ELF-1 (cell line): ENCODE results near the gene CNEP1R1.

Source experiments
- DNase-seq: peaks from one replicate; pipeline ENCODE4 v3.0.0-alpha.2; 2016; ENCODE audit warnings: low read depth, low spot score

Gene CNEP1R1, protein sequence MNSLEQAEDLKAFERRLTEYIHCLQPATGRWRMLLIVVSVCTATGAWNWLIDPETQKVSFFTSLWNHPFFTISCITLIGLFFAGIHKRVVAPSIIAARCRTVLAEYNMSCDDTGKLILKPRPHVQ

GRCh38 chr16:50024684-50025536 lies at the start of gene CNEP1R1:
CNEP1R1 (plus strand) TSS chr16:50025225; CDS start chr16:50025316, 91 bp downstream.
- DNase-seq, result peak; percentile 99

- DNase-seq, result no peak
Measured at GRCh38 chr16:49977427-49977826, 47.6 kb upstream of the CNEP1R1 start.

- DNase-seq, result no peak
Measured at GRCh38 chr16:49978569-49979326, 46.3 kb upstream of the CNEP1R1 start.

DNA sequence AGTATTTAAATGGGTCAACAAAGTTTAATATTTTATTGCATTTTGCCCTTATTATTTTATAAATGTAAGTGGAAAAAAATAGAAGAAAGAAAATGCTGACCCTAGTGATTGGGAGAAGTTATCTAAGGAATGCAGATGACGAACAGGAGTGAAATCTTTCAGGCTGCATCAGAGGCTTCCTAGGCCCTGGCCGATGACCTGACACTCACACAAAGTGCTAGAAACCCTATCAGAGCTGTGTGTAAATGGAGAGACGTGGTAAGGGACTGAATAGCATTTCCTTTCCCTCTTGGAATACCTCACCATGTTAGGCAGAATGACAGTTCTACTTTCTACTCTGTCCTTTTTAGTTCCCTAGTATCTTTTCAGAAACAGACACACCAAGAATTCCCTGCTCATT lies 44.9 kb upstream of the CNEP1R1 start:
- peak; percentile 22 for DNase-seq

DNA sequence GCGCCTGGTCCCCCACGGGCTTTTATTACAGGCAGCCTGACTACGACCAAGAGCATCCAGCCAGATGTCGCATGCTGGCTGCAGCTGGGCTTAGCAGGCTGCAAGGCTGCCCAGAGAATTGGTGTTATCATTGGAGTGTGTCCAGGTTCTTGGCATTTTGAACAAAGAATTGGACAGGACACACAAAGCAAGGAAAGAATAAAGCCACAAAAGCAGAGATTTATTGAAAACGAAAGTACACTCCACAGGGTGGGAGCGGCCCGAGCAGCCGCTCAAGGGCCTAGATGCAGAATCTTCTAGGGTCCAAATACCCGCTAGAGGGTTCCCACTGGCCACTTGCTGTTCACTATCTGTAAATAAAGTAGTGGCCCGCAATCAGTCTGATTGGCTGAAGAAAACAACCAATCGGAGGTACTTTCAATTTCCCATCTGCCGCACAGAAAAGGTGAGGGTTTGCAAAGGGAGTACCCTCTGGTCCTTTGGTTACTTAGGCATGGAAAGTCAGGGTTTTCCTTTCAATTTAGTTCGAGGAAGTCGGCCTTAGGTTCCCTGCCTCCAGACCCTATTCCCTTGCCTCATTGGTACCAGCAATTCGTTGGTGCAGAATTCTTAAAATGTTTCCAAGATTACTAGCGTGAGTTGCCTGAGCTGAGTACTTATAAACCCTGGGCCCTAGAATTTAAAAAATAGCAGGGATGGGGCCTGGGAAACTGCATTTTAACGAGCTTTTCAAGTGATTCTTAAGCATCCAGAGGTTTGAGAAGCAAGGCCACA lies 38.5 kb upstream of the CNEP1R1 start:
- DNase-seq, result no peak

DNA sequence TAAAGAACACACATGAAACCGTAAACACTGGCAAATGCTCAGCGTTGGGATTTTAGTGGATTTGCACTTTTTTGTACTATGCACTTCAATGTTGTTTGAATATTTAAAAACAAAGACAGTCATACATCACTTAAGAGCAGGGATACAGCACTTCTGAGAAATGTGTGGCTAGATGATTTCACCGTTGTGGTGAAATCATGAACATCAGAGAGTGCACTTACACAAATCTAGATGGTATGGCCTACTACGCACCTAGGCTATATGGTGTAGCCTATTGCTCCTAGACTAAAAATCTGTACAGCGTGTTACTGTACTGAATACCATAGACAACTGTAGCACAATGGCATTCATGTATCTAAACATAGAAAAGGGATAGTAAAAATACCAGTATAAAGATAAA lies 37.6 kb upstream of the CNEP1R1 start:
- no peak for DNase-seq

- no peak for DNase-seq
Measured at GRCh38 chr16:49992825-49993224, 32.2 kb upstream of the CNEP1R1 start.

DNA sequence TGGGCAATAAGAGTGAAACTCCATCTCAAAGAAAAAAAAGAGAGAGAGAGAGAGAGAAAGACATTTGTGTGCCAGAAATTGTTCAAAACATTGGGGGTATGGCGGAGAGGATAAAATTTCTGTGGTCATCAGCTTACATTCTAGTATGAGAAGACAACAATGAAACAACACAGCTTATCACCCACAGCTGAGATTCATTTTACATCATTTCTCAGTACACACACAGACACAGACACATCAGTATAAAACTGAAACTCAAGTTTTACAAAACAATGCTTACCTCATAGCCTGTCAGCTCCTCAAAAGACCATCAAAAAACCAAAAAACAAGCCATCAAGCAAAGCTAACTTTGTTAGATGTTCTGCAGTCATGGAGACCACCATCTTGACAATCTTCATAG lies 31.4 kb upstream of the CNEP1R1 start:
- no peak for DNase-seq

DNA sequence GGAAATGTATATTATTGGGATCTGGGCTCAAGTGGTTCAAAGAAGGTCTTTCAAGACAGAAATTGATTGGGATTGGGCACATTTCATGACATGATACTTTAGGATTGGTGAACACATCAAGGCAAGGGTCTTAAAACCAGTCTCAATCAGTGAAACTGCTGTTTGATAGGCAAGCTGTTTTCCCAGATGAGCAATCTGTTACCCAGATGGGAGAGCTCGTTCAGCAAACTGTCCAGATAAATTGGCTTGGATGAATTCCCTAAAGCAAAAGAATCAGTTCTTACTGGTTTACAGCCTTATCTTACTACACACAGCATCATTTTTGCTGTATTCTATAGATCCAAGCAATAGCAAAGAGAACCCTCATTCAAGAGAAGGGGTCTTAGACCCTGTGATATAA lies 31.0 kb upstream of the CNEP1R1 start:
- no peak for DNase-seq

- no peak for DNase-seq
Measured at GRCh38 chr16:49995720-49996119, 29.3 kb upstream of the CNEP1R1 start.

- no peak for DNase-seq
Measured at GRCh38 chr16:49997721-49998251, 27.2 kb upstream of the CNEP1R1 start.

DNA sequence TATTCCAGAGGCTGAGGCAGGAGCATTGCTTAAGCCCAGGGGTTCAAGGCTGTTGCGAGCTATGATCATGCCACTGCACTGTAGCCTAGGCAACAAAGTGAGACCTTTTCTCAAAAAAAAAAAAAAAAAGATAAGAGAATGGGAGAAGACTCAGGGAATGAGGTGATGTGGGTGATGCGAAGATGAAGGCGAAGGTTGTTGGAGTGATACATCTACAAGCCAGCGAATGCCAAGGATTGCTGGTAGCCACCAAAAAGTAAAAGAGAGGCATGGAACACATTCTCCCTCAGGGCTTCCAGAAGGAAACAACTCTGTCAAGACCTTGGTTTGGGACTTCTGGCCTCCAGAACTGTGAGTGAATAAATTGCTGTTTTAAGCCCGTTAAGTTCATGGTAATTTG lies 26.0 kb upstream of the CNEP1R1 start:
- DNase-seq, result no peak

DNA sequence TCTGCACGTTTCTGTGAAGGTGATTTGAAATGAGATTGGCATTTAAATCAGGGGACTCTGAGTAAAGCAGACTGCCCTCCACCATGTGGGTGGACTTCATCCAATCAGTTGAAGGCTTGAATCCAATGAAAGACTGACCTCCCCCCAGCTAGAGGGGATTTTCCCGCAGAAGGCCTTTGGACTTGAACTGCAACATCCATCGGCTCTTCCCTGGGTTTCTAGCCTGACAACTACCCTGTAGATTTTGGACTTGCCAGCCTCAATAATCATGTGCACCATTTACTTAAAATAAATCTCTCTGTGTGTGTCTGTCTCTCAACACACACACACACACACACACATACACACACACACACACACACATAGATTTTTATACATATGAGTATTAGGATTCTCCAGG lies 23.9 kb upstream of the CNEP1R1 start:
- no peak for DNase-seq

GRCh38 chr16:50002190-50002589 lies 22.8 kb upstream of the CNEP1R1 start:
- no peak for DNase-seq

- no peak for DNase-seq
Measured at GRCh38 chr16:50004239-50004638, 20.8 kb upstream of the CNEP1R1 start.

- DNase-seq, result no peak
Measured at GRCh38 chr16:50006964-50007363, 18.1 kb upstream of the CNEP1R1 start.

DNA sequence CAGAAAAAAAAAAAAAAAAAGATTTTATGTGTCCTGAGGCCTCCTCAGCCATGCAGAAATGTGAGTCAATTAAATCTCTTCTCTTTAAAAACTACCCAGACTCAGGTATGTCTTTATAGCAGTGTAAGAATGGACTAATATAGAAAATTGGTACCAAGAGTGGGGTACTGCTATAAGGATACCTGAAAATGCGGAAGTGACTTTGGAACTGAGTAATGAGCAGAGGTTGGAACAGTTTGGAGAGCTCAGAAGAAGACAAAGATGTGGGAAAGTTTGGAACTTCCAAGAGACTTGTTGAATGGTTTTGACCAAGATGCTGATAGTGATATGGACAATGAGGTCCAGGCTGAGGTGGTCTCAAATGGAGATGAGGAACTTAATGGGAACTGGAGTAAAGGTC lies 17.3 kb upstream of the CNEP1R1 start:
- DNase-seq, result no peak

- no peak for DNase-seq
Measured at GRCh38 chr16:50010212-50010611, 14.8 kb upstream of the CNEP1R1 start.

GRCh38 chr16:50011707-50012106 lies 13.3 kb upstream of the CNEP1R1 start:
- DNase-seq, result no peak

- no peak for DNase-seq
Measured at GRCh38 chr16:50012182-50012581, 12.8 kb upstream of the CNEP1R1 start.

GRCh38 chr16:50014211-50014610 lies 10.8 kb upstream of the CNEP1R1 start:
- peak; percentile 52 for DNase-seq

DNA sequence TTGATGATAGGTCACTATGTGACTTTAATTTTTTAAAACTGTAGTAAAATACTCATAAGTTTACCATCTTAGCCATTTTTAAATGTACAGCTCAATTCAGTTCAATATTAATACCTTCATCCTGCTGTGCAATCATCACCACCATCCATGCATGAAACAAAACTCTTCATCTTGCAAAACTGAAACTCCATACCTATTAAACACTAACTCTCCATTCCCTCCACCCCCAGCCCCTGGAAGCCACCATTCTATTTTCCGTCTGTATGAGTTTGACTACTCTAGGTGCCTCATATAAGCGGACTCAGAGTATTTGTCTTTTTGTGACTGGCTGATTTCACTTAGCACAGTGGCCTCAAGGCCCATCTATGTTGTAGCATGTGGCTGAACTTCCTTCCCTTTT lies 9.4 kb upstream of the CNEP1R1 start:
- DNase-seq, result no peak
